Urinary bladder (tissue), 4 donors: ENCODE data around the gene MEIS1. TPM values are rescaled to one million over a fixed set of nuclear protein-coding genes. Genes with fewer than 3 reads are reported as not detected.

Experiments used
- DNase-seq: peaks from one replicate; pipeline ENCODE4 v3.0.0-alpha.2; 2015; ENCODE audit errors: extremely low spot score
- H3K27ac ChIP-seq: one replicate; pipeline ENCODE4 v1.5.1; 2013; ENCODE audit warnings: low read depth, mild to moderate bottlenecking, moderate library complexity
- H3K36me3 ChIP-seq: one replicate; pipeline ENCODE4 v1.6.1; 2013; ENCODE audit warnings: mild to moderate bottlenecking, moderate library complexity; ENCODE audit not compliant: insufficient read depth
- H3K4me1 ChIP-seq: one replicate; pipeline ENCODE4 v1.6.1; 2013; ENCODE audit warnings: mild to moderate bottlenecking, moderate library complexity; ENCODE audit not compliant: insufficient read depth
- H3K4me3 ChIP-seq: one replicate; pipeline ENCODE4 v1.5.1; 2013; ENCODE audit warnings: low read depth, low read length
- WGBS: extraction: QIAGEN DNeasy Blood & Tissue Kit; methylation state at CpG from one replicate; pipeline ENCODE4 v1.1.7; 2013; 5-methylcytosine and 5-hydroxymethylcytosine counted together
- polyA plus RNA-seq: library from polyadenylated mRNA; stranded (reverse); fragments of 200-250 nt; gene quantifications from one replicate; pipeline ENCODE4 v1.2.3, GENCODE V29; 2013
- total RNA-seq: library from RNA; depleted of rRNA; stranded (reverse); fragments of >200 nt; gene quantifications from one replicate; pipeline ENCODE4 v1.2.3, GENCODE V29; 2014
- donor health status: healthy with polysubstance abuse.
- donor health status: healthy.

Gene MEIS1
- total and polyA plus RNA-seq, 2 donors: 46.5 to 213 TPM

- WGBS: 55% methylated on average over 5 of the region's 5 CpGs
- Histone ChIP-seq H3K36me3 (no peaks in the 10 kb centered on the region), H3K27ac (no peak overlapping the region), H3K4me3 (no peak overlapping the region), H3K4me1 (no peaks in the 10 kb centered on the region)
- DNase-seq: no peak
These were observed 90.7 kb downstream of the MEIS1 start for GRCh38 chr2:66525606-66526005.

GRCh38 chr2:66526180-66526579 lies 91.3 kb downstream of the MEIS1 start:
- DNase-seq: no peak
- no peaks in the 10 kb centered on the region for H3K4me1 ChIP-seq
- H3K36me3 ChIP-seq: no peaks in the 10 kb centered on the region
- no peak overlapping the region for H3K4me3 ChIP-seq
- WGBS: 9% methylated on average over 2 of the region's 2 CpGs
- H3K27ac ChIP-seq: no peak overlapping the region

- DNase-seq: no peak
- WGBS: 93% methylated on average over 1 of the region's 1 CpG
- H3K27ac ChIP-seq: no peak overlapping the region
- no peaks in the 10 kb centered on the region for H3K4me1 ChIP-seq
- H3K36me3 ChIP-seq: no peaks in the 10 kb centered on the region
- H3K4me3 ChIP-seq: no peak overlapping the region
These were observed 94.2 kb downstream of the MEIS1 start for GRCh38 chr2:66528974-66529724.

GRCh38 chr2:66530651-66531050 lies 95.7 kb downstream of the MEIS1 start:
- 91% methylated on average over 3 of the region's 3 CpGs for WGBS
- Histone ChIP-seq H3K4me3 (no peak overlapping the region), H3K36me3 (no peaks in the 10 kb centered on the region), H3K4me1 (no peaks in the 10 kb centered on the region), H3K27ac (no peak overlapping the region)
- DNase-seq: no peak

- 96% methylated on average over 1 of the region's 1 CpG for WGBS
- DNase-seq: no peak
- Histone ChIP-seq H3K36me3 (no peaks in the 10 kb centered on the region), H3K4me3 (no peak overlapping the region), H3K4me1 (no peaks in the 10 kb centered on the region), H3K27ac (no peak overlapping the region)
These were observed 96.2 kb downstream of the MEIS1 start for GRCh38 chr2:66531155-66531554.

- Histone ChIP-seq H3K27ac (no peak overlapping the region), H3K4me3 (no peak overlapping the region), H3K36me3 (no peaks in the 10 kb centered on the region), H3K4me1 (no peaks in the 10 kb centered on the region)
- 80% methylated on average over 13 of the region's 13 CpGs for WGBS
- no peak for DNase-seq
These were observed 96.6 kb downstream of the MEIS1 start for GRCh38 chr2:66531567-66531966.

- no peaks in the 10 kb centered on the region for H3K4me1 ChIP-seq
- H3K36me3 ChIP-seq: no peaks in the 10 kb centered on the region
- 56% methylated on average over 11 of the region's 11 CpGs for WGBS
- no peak overlapping the region for H3K27ac ChIP-seq
- DNase-seq: no peak
- H3K4me3 ChIP-seq: no peak overlapping the region
These were observed 98.3 kb downstream of the MEIS1 start for GRCh38 chr2:66532972-66533868.

GRCh38 chr2:66534461-66534860 lies 99.5 kb downstream of the MEIS1 start:
- H3K27ac ChIP-seq: no peak overlapping the region
- WGBS: 76% methylated on average over 4 of the region's 4 CpGs
- no peaks in the 10 kb centered on the region for H3K36me3 ChIP-seq
- DNase-seq: no peak
- H3K4me1 ChIP-seq: no peaks in the 10 kb centered on the region
- no peak overlapping the region for H3K4me3 ChIP-seq

- no peak overlapping the region for H3K4me3 ChIP-seq
- H3K27ac ChIP-seq: no peak overlapping the region
- WGBS: 29% methylated on average over 3 of the region's 3 CpGs
- no peak for DNase-seq
- H3K36me3 ChIP-seq: peaks cover 1% of the 10 kb centered on the region
- H3K4me1 ChIP-seq: no peaks in the 10 kb centered on the region
These were observed 100.8 kb downstream of the MEIS1 start for GRCh38 chr2:66535574-66536289.

- Histone ChIP-seq H3K27ac (no peak overlapping the region), H3K36me3 (peaks cover 1% of the 10 kb centered on the region), H3K4me3 (no peak overlapping the region), H3K4me1 (no peaks in the 10 kb centered on the region)
- WGBS: 68% methylated on average over 2 of the region's 2 CpGs
- no peak for DNase-seq
These were observed 101.4 kb downstream of the MEIS1 start for GRCh38 chr2:66536290-66536673.

GRCh38 chr2:66536997-66537396 lies 102.1 kb downstream of the MEIS1 start:
- DNase-seq: no peak
- H3K4me3 ChIP-seq: no peak overlapping the region
- WGBS: 49% methylated on average over 2 of the region's 2 CpGs
- H3K36me3 ChIP-seq: peaks cover 1% of the 10 kb centered on the region
- no peak overlapping the region for H3K27ac ChIP-seq
- no peaks in the 10 kb centered on the region for H3K4me1 ChIP-seq

- DNase-seq: no peak
- H3K4me3 ChIP-seq: no peak overlapping the region
- no peaks in the 10 kb centered on the region for H3K4me1 ChIP-seq
- 28% methylated on average over 1 of the region's 1 CpG for WGBS
- peaks cover 1% of the 10 kb centered on the region for H3K36me3 ChIP-seq
- no peak overlapping the region for H3K27ac ChIP-seq
These were observed 103.4 kb downstream of the MEIS1 start for GRCh38 chr2:66538291-66538690.

GRCh38 chr2:66539452-66539851 lies 104.5 kb downstream of the MEIS1 start:
- DNase-seq: no peak
- 70% methylated on average over 5 of the region's 5 CpGs for WGBS
- no peak overlapping the region for H3K27ac ChIP-seq
- peaks cover 1% of the 10 kb centered on the region for H3K36me3 ChIP-seq
- H3K4me3 ChIP-seq: no peak overlapping the region
- no peaks in the 10 kb centered on the region for H3K4me1 ChIP-seq
